K562 (cell line): ENCODE data around the gene LPCAT3. TPM values are rescaled to one million over a fixed set of nuclear protein-coding genes. Genes with fewer than 3 reads are reported as not detected.

Experiments
- ATAC-seq: fragments of 200-7000 bp; cut with Tn5 transposase; 3 replicates; pipeline ENCODE4 v1.9.1; 2020; ENCODE audit warnings: moderate library complexity
- BruUV-seq: library from RNA; stranded (reverse); fragments of 400-500 nt; replicated peaks from 2 replicates; lab custom pipeline; 2021; lab: Mats Ljungman, UMichigan
- CTCF ChIA-PET: fragments of 300-600 bp; formaldehyde crosslinking; extraction: SDS; loops from one replicate; lab custom pipeline; 2021; ENCODE audit warnings: low intra/inter-chr PET ratio; lab: Yijun Ruan, JAX
- POLR2A ChIA-PET: fragments of 300-600, 350-650 bp; sonication (Branson Sonifier 250); formaldehyde crosslinking; extraction: SDS; loops from one replicate; lab custom pipeline; 2021; ENCODE audit warnings: antibody characterized with exemption, inconsistent platforms; lab: Yijun Ruan, JAX
- DNase-seq, 4 experiments: peaks; one replicate each; pipeline versions ENCODE4 v3.0.0 to v3.0.0-alpha.2; 2011 to 2018; ENCODE audit warnings: low spot score in 3 of 4, mixed read lengths in 3 of 4; ENCODE audit errors: extremely low read depth in 1 of 4
- FAIRE-seq: peaks from 2 replicates; lab custom pipeline; 2011; peaks lifted over from hg19 to GRCh38; lab: Jason Lieb, UNC
- H2AFZ ChIP-seq: 2 replicates; pipeline ENCODE4 v1.6.0; 2011; ENCODE audit warnings: low read depth, low read length, control low read depth, inconsistent platforms
- H3K27ac ChIP-seq: fragments of 200-600 bp; 3 replicates; pipeline ENCODE4 v1.8.0; 2011; ENCODE audit warnings: low read depth, mild to moderate bottlenecking, control low read depth, inconsistent platforms, low read length, moderate library complexity, mixed read lengths; ENCODE audit errors: extremely low read depth
- H3K27me3 ChIP-seq, 2 experiments: fragments of 300-600 bp in 1 of 2; 2 replicates in 1 of 2; 3 replicates in 1 of 2; pipeline versions ENCODE4 v1.6.0 to v1.8.0; 2011; ENCODE audit warnings: inconsistent platforms in 2 of 2, low read length in 2 of 2, mild to moderate bottlenecking in 1 of 2, mixed read lengths in 1 of 2, moderate library complexity in 1 of 2; ENCODE audit not compliant: control insufficient read depth in 2 of 2, insufficient read depth in 2 of 2
- H3K36me3 ChIP-seq: fragments of 300-600 bp; 3 replicates; pipeline ENCODE4 v1.8.0; 2011; ENCODE audit warnings: mild to moderate bottlenecking, low read length, inconsistent platforms; ENCODE audit not compliant: control insufficient read depth, insufficient read depth
- H3K4me1 ChIP-seq, 2 experiments: fragments of 200-600 bp in 1 of 2; replicated peaks in 1 of 2; 2 replicates in 1 of 2; 3 replicates in 1 of 2; pipeline versions ENCODE4 v1.5.1 to v1.8.0; 2011; ENCODE audit warnings: inconsistent platforms in 2 of 2, low read length in 2 of 2, mild to moderate bottlenecking in 1 of 2, mixed read lengths in 1 of 2, moderate library complexity in 1 of 2; ENCODE audit not compliant: control insufficient read depth in 2 of 2, insufficient read depth in 2 of 2
- H3K4me2 ChIP-seq: 2 replicates; pipeline ENCODE4 v1.6.1; 2011; ENCODE audit warnings: low read length, control low read depth, inconsistent platforms, mixed read lengths; ENCODE audit not compliant: insufficient read depth
- H3K4me3 ChIP-seq: fragments of 200-600 bp; sonication (generic), shearing (Covaris generic); 2 replicates; pipeline ENCODE4 v1.5.1; 2016; ENCODE audit warnings: control low read depth, inconsistent platforms
- H3K79me2 ChIP-seq: fragments of 200-600 bp; 3 replicates; pipeline ENCODE4 v1.8.0; 2011; ENCODE audit warnings: low read length, inconsistent platforms; ENCODE audit not compliant: control insufficient read depth, insufficient read depth
- H3K9ac ChIP-seq, 2 experiments: 2 replicates each; pipeline versions ENCODE4 v1.6.0 to v1.6.1; 2011; ENCODE audit warnings: low read depth in 2 of 2, low read length in 2 of 2, control low read depth in 1 of 2, inconsistent platforms in 1 of 2, mild to moderate bottlenecking in 1 of 2, mixed read lengths in 1 of 2; ENCODE audit not compliant: insufficient read depth in 1 of 2
- H3K9me1 ChIP-seq: one replicate; pipeline ENCODE4 v1.6.0; 2011; ENCODE audit warnings: inconsistent platforms, mild to moderate bottlenecking, low read length, moderate library complexity; ENCODE audit not compliant: control insufficient read depth, insufficient read depth
- H3K9me3 ChIP-seq: replicated peaks from 2 replicates; pipeline ENCODE4 v1.5.1; 2011; ENCODE audit warnings: low read depth, low read length, inconsistent platforms; ENCODE audit not compliant: control insufficient read depth, insufficient read depth
- H4K20me1 ChIP-seq: replicated peaks from 2 replicates; pipeline ENCODE4 v1.6.1; 2011; ENCODE audit warnings: low read length, inconsistent platforms, mixed read lengths; ENCODE audit not compliant: control insufficient read depth, insufficient read depth
- L3MBTL2 ChIP-seq: fragments of 450-650 bp; IDR thresholded peaks from 2 replicates; pipeline ENCODE4 v1.6.1; 2016; ENCODE audit warnings: mild to moderate bottlenecking, moderate library complexity
- ZFX ChIP-seq: sonication (generic); formaldehyde crosslinking; IDR thresholded peaks from 2 replicates; pipeline ENCODE4 v1.8.0; 2022; ENCODE audit warnings: mild to moderate bottlenecking, missing genetic modification reagents, moderate library complexity
- ZNF695 ChIP-seq: fragments of 450-650 bp; formaldehyde crosslinking; IDR thresholded peaks from 2 replicates; pipeline ENCODE4 v1.4.0; 2020; ENCODE audit warnings: mild to moderate bottlenecking, moderate library complexity
- WGBS: fragments of 100-300 bp; shearing (Covaris generic); methylation state at CpG from one replicate; pipeline ENCODE4 v1.1.6; 2016; ENCODE audit warnings: low coverage, mixed read lengths; ENCODE audit not compliant: insufficient coverage; ENCODE audit errors: missing lambda C conversion rate; 5-methylcytosine and 5-hydroxymethylcytosine counted together
- in situ Hi-C: fragments of 300-500 bp; cut with MboI; formaldehyde crosslinking; loops from 4 replicates; pipeline ENCODE4 v1.15.0; 2018; ENCODE audit warnings: inconsistent platforms, mixed read lengths
- intact Hi-C: fragments of 100-400 bp; cut with micrococcal nuclease; formaldehyde crosslinking; loops from 2 replicates; pipeline ENCODE4 v1.14.2; 2022
- polyA plus RNA-seq, 8 experiments: library from polyadenylated mRNA; depleted of rRNA in 4 of 8; stranded (reverse) in 5 of 8; unstranded in 3 of 8; fragments of >200 nt; fragmentation: Nextera tagmentation in 2 of 8; fragmentation: Illumina TruSeq in 1 of 8; extraction: Ambion mirVana in 2 of 8; extraction: Trizol in 1 of 8; gene quantifications; 2 replicates each; pipeline versions ENCODE4 v1.2.1 to v1.2.3, GENCODE V29; 2011 to 2014; ENCODE audit warnings: inconsistent platforms in 1 of 8, missing spikeins in 1 of 8
- total RNA-seq, 7 experiments: library from RNA; depleted of rRNA in 6 of 7; stranded (reverse); fragments of >200 nt in 6 of 7; fragmentation: Illumina TruSeq in 2 of 7; extraction: Trizol in 2 of 7; gene quantifications; 2 replicates each; pipeline versions ENCODE4 v1.2.1 to v1.2.3, GENCODE V29; 2011 to 2021; ENCODE audit warnings: low replicate concordance in 1 of 7
- TF ChIP-seq, protein P1 (sequence below): fragments of 250-450 bp; sonication (Bioruptor Pico); IDR thresholded peaks from 2 replicates; pipeline ENCODE4 v1.5.1; 2021; ENCODE audit warnings: mild to moderate bottlenecking
- TF ChIP-seq, protein P2 (sequence below), 2 experiments: fragments of 150-350 bp in 1 of 2; IDR thresholded peaks; 2 replicates each; pipeline ENCODE4 v1.6.1; 2012 to 2016; ENCODE audit warnings: low read depth in 2 of 2, low read length in 2 of 2, mild to moderate bottlenecking in 1 of 2, moderate library complexity in 1 of 2
- TF ChIP-seq, protein P3 (sequence below), 2 experiments: fragments of 450-650 bp in 1 of 2; sonication (generic) in 1 of 2; formaldehyde crosslinking in 1 of 2; IDR thresholded peaks in 1 of 2; conservative IDR thresholded peaks in 1 of 2; 2 replicates each; pipeline versions ENCODE4 v1.6.1 to v1.8.1; 2016 to 2023; ENCODE audit warnings: mild to moderate bottlenecking in 2 of 2, moderate library complexity in 2 of 2, inconsistent platforms in 1 of 2, missing genetic modification reagents in 1 of 2

The LPCAT3 gene
- total and polyA plus RNA-seq, 9 of the 15 experiments (the other 6 are each of a cell fraction or from before 2014, with no cell fraction given), result 4.9 to 52.5 (median 25.3) TPM

DNA sequence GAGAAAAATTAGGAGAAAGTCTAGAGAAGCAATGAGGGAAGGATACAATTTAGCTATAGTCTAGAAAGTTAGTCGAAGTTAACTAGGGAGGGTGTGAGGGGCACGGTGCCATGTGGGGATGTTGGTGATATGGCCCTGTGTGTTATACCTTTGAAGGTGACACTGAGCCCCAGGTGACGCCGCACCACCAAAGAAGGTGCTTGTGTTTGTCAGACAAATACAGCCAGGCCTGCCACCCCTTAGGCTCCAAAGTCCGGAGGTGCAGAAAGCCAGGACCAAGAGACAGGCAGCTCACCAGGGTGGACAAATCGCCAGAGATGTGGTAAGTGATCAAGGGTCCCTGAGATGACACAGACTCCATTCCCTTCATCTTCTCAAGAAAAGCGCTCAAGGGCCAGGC, 43.3 kb upstream of the LPCAT3 start:
- no peak for DNase-seq
- ChIA-PET CTCF (interaction anchor here (0.9 to 2.1 kb wide), 2 partner anchors 31 to 83 kb away, joined by 3 to 7 read pairs; partner anchors contain the start of gene C1R), POLR2A (interaction anchor here (0.5 kb wide), 1 partner anchor 12 kb away, joined by 3 read pairs; no protein-coding TSS in a partner anchor)
- no peaks in the 10 kb centered on the region for H3K27me3 ChIP-seq
- no peak for ATAC-seq
- H3K4me1 ChIP-seq, result peaks cover 11 to 18% of the 10 kb centered on the region in 2 experiments; a peak in 3 of 5 replicates
- no peak overlapping the region for H3K9ac ChIP-seq
- intact Hi-C loops, result loop anchor here (2.0 kb wide), 1 partner anchor 31 kb away; the partner anchor contains the start of gene C1R
- 37% methylated on average over 6 of the region's 7 CpGs for WGBS
- H4K20me1 ChIP-seq, result no peaks in the 10 kb centered on the region
- H3K4me2 ChIP-seq, result no peak overlapping the region
- H3K9me3 ChIP-seq, result no peaks in the 10 kb centered on the region
- no peak overlapping the region for H2AFZ ChIP-seq
- no peak overlapping the region for H3K4me3 ChIP-seq
- H3K9me1 ChIP-seq, result no peaks in the 10 kb centered on the region
- TF ChIP-seq L3MBTL2 (no peak), ZFX (CRISPR knock-in tag) (no peak), ZNF695 (no peak)
- TF ChIP-seq, protein P1, sequence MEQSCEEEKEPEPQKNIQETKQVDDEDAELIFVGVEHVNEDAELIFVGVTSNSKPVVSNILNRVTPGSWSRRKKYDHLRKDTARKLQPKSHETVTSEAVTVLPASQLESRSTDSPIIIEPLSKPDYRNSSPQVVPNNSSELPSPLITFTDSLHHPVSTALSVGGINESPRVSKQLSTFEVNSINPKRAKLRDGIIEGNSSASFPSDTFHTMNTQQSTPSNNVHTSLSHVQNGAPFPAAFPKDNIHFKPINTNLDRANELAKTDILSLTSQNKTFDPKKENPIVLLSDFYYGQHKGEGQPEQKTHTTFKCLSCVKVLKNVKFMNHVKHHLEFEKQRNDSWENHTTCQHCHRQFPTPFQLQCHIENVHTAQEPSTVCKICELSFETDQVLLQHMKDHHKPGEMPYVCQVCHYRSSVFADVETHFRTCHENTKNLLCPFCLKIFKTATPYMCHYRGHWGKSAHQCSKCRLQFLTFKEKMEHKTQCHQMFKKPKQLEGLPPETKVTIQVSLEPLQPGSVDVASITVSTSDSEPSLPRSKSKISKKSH (CRISPR knock-in tag), result no peak
- TF ChIP-seq, protein P2, sequence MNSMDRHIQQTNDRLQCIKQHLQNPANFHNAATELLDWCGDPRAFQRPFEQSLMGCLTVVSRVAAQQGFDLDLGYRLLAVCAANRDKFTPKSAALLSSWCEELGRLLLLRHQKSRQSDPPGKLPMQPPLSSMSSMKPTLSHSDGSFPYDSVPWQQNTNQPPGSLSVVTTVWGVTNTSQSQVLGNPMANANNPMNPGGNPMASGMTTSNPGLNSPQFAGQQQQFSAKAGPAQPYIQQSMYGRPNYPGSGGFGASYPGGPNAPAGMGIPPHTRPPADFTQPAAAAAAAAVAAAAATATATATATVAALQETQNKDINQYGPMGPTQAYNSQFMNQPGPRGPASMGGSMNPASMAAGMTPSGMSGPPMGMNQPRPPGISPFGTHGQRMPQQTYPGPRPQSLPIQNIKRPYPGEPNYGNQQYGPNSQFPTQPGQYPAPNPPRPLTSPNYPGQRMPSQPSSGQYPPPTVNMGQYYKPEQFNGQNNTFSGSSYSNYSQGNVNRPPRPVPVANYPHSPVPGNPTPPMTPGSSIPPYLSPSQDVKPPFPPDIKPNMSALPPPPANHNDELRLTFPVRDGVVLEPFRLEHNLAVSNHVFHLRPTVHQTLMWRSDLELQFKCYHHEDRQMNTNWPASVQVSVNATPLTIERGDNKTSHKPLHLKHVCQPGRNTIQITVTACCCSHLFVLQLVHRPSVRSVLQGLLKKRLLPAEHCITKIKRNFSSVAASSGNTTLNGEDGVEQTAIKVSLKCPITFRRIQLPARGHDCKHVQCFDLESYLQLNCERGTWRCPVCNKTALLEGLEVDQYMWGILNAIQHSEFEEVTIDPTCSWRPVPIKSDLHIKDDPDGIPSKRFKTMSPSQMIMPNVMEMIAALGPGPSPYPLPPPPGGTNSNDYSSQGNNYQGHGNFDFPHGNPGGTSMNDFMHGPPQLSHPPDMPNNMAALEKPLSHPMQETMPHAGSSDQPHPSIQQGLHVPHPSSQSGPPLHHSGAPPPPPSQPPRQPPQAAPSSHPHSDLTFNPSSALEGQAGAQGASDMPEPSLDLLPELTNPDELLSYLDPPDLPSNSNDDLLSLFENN (IDR thresholded peaks at IDR 0.05; ENCODE audit: low read depth in 2 of 2, low read length in 2 of 2), result no peak
- TF ChIP-seq, protein P3, sequence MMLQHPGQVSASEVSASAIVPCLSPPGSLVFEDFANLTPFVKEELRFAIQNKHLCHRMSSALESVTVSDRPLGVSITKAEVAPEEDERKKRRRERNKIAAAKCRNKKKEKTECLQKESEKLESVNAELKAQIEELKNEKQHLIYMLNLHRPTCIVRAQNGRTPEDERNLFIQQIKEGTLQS (IDR thresholded peaks at IDR 0.05), result no peak
- TF ChIP-seq, protein P3 (CRISPR knock-in tag; conservative IDR thresholded peaks at IDR 0.05), result no peak
- no peak for FAIRE-seq
- in situ Hi-C loops, result no loop called here
- H3K27ac ChIP-seq, result no peak overlapping the region
- no peaks in the 10 kb centered on the region for H3K36me3 ChIP-seq
- no TSS peak for BruUV-seq
- H3K79me2 ChIP-seq, result no peaks in the 10 kb centered on the region
